Measurements from ENCODE around the gene CDC34. TPM values are rescaled to one million over a fixed set of nuclear protein-coding genes. Genes with fewer than 3 reads are reported as not detected.

Gene CDC34
- polyA plus RNA-seq, 1 donor = 69.0 TPM

GRCh38 chr19:497491-497868 lies 34.1 kb upstream of the CDC34 start:
- no peak for DNase-seq (ENCODE audit: low read depth)

GRCh38 chr19:497869-498510 lies 33.6 kb upstream of the CDC34 start:
- no peak for DNase-seq (ENCODE audit: low read depth)

- DNase-seq (ENCODE audit: low read depth) = no peak
Measured at GRCh38 chr19:498511-498891, 33.1 kb upstream of the CDC34 start.

- no peak for DNase-seq (ENCODE audit: low read depth)
Measured at GRCh38 chr19:498977-499623, 32.5 kb upstream of the CDC34 start.

GRCh38 chr19:501646-502045 lies 29.9 kb upstream of the CDC34 start:
- DNase-seq (ENCODE audit: low read depth) = no peak

GRCh38 chr19:504616-505015 lies 26.9 kb upstream of the CDC34 start:
- no peak for DNase-seq (ENCODE audit: low read depth)

- peak; percentile 100 for DNase-seq (ENCODE audit: low read depth)
Measured at GRCh38 chr19:506404-507285, 24.9 kb upstream of the CDC34 start.

GRCh38 chr19:507286-508203 lies 24.0 kb upstream of the CDC34 start, which contains the start of gene TPGS1:
Gene TPGS1, plus strand, starts transcription at chr19:507497. Its CDS starts 10 bp downstream, at chr19:507507.
- no peak for DNase-seq (ENCODE audit: low read depth)

GRCh38 chr19:508204-509150 lies 23.1 kb upstream of the CDC34 start:
- DNase-seq (ENCODE audit: low read depth) = no peak

- DNase-seq (ENCODE audit: low read depth) = no peak
Measured at GRCh38 chr19:510606-511100, 20.9 kb upstream of the CDC34 start.

- no peak for DNase-seq (ENCODE audit: low read depth)
Measured at GRCh38 chr19:511101-511851, 20.3 kb upstream of the CDC34 start.

- no peak for DNase-seq (ENCODE audit: low read depth)
Measured at GRCh38 chr19:512547-513365, 18.8 kb upstream of the CDC34 start.

GRCh38 chr19:513368-514165 lies 18.0 kb upstream of the CDC34 start:
- no peak for DNase-seq (ENCODE audit: low read depth)

- no peak for DNase-seq (ENCODE audit: low read depth)
Measured at GRCh38 chr19:514166-514663, 17.3 kb upstream of the CDC34 start.

- no peak for DNase-seq (ENCODE audit: low read depth)
Measured at GRCh38 chr19:517721-518597, 13.6 kb upstream of the CDC34 start.

GRCh38 chr19:518598-519231 lies 12.8 kb upstream of the CDC34 start:
- no peak for DNase-seq (ENCODE audit: low read depth)
